Amygdala (tissue), 56 donors: ENCODE measurements around the gene IL21.

Source experiments
- DNase-seq, 56 donors: peaks; one replicate each; lab custom pipeline; 2025; lab: John Stamatoyannopoulos, UW

IL21 gene

GRCh38 chr4:122635205-122635604 lies 14.3 kb upstream of the IL21 start:
- DNase-seq: no peak

- no peak for DNase-seq
Measured at GRCh38 chr4:122633211-122633610, 12.3 kb upstream of the IL21 start.

GRCh38 chr4:122632396-122633143 lies 11.7 kb upstream of the IL21 start:
- DNase-seq: no peak

- DNase-seq: no peak
Measured at GRCh38 chr4:122625156-122625555, 4.3 kb upstream of the IL21 start.

- no peak for DNase-seq
Measured at GRCh38 chr4:122624205-122624604, 3.3 kb upstream of the IL21 start.

- DNase-seq: no peak
Measured at GRCh38 chr4:122623637-122624166, 2.8 kb upstream of the IL21 start.

GRCh38 chr4:122622400-122622799 lies 1.5 kb upstream of the IL21 start:
- no peak for DNase-seq

- DNase-seq: no peak
Measured at GRCh38 chr4:122619611-122620010, 1.3 kb downstream of the IL21 start.

GRCh38 chr4:122617597-122618593 lies 3.0 kb downstream of the IL21 start:
- DNase-seq: no peak

GRCh38 chr4:122616915-122617596 lies 3.8 kb downstream of the IL21 start:
- no peak for DNase-seq

- no peak for DNase-seq
Measured at GRCh38 chr4:122614621-122615020, 6.2 kb downstream of the IL21 start.

GRCh38 chr4:122612540-122612939 lies 8.3 kb downstream of the IL21 start:
- no peak for DNase-seq

GRCh38 chr4:122606364-122607043 lies 14.4 kb downstream of the IL21 start:
- DNase-seq: no peak

- DNase-seq: no peak
Measured at GRCh38 chr4:122604146-122604545, 16.7 kb downstream of the IL21 start.

GRCh38 chr4:122603156-122603574 lies 17.7 kb downstream of the IL21 start:
- DNase-seq: no peak

GRCh38 chr4:122602277-122603142 lies 18.4 kb downstream of the IL21 start:
- peak in 1 of 56 donors; percentile 4 for DNase-seq

GRCh38 chr4:122591196-122591595 lies 29.7 kb downstream of the IL21 start:
- DNase-seq: no peak

- DNase-seq: no peak
Measured at GRCh38 chr4:122588453-122589238, 32.2 kb downstream of the IL21 start.
